Left forelimb (tissue), 1 donor: ENCODE data around the gene TPTE2.
"Not testable (repeated sequence)": the region's sequence is repeated elsewhere in the genome, so short reads cannot be mapped to it uniquely, and the experiment has no call there.

ENCODE experiments used
- DNase-seq: peaks from one replicate; pipeline ENCODE4 v3.0.0-alpha.2; 2018; ENCODE audit warnings: low spot score

TPTE2 gene

GRCh38 chr13:19567820-19568534, 6.6 kb upstream of the TPTE2 start:
- no peak for DNase-seq

- no peak for DNase-seq
These were observed 253 bp upstream of the TPTE2 start for GRCh38 chr13:19561585-19561984.

DNA sequence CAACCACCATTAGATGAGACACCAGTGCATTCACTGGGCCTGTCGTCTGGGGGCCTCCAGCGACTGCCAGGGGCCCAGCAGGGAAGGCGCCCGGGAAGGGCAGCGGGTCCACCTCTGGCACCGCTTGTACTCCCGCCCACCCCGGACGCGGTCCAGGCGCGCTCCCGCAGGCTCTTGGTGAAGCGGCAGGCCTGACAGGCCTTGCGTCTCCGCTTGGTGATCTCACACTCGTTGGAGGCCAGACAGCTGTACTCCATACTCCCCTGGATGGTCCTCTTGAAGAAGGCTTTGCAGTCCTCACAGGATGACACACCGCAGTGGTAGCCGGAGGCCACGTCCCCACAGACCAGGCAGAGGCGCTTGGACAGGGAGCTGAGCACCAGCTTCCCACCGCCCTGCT, 660 bp downstream of the TPTE2 start:
- DNase-seq: not testable (repeated sequence)

- not testable (repeated sequence) for DNase-seq
These were observed 1.6 kb downstream of the TPTE2 start for GRCh38 chr13:19559739-19560138.

- DNase-seq: not testable (repeated sequence)
These were observed 4.0 kb downstream of the TPTE2 start for GRCh38 chr13:19557287-19557686.

- not testable (repeated sequence) for DNase-seq
These were observed 12.1 kb downstream of the TPTE2 start for GRCh38 chr13:19549245-19549644.

DNA sequence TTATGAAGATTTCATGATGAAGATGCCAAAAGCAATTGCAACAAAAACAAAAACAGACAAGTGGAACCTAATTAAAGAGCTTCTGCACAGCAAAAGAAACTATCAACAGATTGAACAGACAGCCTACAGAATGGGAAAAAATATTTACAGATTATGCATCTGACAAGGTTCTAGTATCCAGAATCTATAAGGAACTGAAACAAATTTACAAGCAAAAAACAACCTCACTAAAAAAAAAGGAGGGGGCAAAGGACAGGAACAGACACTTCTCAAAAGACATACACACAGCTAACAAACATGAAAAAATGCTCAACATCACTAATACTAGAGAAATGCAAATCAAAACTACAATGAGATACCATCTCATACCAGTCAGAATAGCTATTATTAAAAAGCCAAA, 35.7 kb downstream of the TPTE2 start:
- not testable (repeated sequence) for DNase-seq

- no peak for DNase-seq
These were observed 42.3 kb downstream of the TPTE2 start for GRCh38 chr13:19519049-19519448.

- DNase-seq: not testable (repeated sequence)
These were observed 53.7 kb downstream of the TPTE2 start for GRCh38 chr13:19507623-19508022.

DNA sequence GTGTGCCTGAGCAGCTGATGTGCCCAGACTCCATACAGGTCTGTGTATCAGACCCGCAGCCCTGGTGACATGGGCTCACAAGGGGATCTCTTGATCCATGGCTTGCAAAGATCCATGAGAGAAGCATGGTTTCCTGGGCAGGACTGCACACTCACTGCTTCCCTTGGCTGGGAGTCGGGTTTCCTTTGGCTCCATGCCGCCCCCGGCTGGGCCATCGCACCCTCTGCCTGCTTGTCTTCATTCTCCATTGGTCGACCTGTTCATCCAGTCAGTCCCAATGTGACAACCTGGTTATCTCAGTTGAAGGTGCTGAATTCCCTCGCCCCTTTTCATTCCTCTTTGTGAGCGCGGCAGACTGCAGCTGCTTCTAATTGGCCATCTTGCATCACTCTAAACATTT, 101.2 kb downstream of the TPTE2 start:
- not testable (repeated sequence) for DNase-seq

DNA sequence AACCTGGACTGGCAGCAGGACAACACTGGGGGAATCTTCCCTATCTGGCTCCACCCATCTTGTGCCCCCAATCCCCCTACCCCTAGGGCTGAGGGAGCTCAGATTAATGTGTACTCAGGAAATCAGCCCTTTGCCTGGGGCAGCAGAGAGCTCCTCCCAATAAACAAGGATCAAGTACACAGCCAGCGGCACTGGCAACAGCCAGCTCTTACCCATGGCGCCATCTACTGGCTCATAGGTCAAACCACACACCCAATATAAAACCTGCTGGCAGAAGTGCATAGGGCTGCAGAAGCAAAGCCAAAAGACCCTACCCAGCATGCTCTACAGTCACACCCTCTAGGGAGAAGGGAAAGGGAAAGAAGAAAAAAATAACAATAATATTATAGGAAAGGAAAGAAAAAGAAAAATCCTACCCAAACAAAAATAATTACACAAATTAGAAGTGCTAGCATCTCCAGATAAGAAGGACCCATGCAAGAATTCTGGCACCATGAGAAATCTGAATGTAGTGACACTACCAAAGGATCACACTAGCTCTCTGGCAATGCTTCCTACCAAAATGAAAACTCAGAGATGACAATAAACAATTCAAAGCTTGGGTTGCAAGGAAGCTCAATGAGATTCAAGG, 122.2 kb downstream of the TPTE2 start:
- not testable (repeated sequence) for DNase-seq

- not testable (repeated sequence) for DNase-seq
These were observed 123.6 kb downstream of the TPTE2 start for GRCh38 chr13:19437780-19438179.

GRCh38 chr13:19422236-19422635, 139.1 kb downstream of the TPTE2 start:
- DNase-seq: not testable (repeated sequence)

DNA sequence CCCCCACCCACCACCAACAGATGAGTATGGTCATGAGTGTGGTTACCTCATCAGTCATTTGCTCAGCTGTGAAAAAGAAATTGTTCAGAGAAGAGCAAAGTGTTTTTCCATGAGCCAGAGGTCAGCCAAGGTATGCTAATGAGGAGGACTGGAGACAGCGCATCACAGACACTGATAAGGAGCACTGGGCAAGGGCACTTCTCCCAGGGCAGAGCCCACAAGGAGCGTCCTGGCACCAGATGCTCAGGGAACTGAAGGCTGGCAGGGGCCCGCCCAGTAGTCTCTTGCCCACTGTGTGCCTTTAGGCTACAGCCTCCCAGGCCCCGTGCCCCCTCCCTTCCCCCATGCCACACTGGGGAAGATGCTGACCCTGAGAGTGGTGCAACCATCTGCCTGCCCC, 148.8 kb downstream of the TPTE2 start:
- DNase-seq: not testable (repeated sequence)

DNA sequence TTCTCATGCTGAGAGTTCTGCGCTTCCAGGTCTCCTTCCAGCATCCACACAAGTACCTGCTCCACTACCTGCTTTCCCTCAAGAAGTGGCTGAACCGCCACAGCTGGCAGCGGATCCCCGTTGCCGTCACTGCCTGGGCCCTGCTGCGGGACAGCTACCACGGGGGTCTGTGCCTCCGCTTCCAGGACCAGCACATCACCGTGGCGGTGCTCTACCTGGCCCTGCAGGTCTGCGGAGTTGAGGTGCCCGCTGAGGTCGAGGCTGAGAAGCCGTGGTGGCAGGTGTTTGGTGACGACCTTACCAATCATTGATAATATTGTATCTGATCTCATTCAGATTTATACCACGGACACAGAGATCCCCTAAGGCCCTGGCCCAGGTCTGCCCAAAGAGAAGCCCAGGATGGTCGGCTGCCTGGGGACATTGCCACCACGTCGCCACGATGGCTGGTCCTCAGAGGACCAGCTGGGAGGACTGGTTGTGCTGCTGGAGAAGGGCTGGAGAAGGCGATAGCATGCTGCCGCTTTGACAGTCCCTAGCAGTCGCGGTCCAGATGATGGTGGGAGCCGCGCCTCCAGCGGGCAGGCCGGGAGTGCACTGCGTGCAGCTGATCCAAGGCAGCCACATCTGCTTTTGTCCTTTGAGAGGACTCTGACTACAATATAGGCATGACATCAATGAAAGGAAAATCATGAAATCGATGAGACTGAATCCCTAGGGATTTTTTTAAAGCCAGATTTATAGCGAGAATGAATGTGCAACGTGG, 178.4 kb downstream of the TPTE2 start:
- not testable (repeated sequence) for DNase-seq

- DNase-seq: no peak
These were observed 179.2 kb downstream of the TPTE2 start for GRCh38 chr13:19382111-19382510.
